NCI-H2196 (cell line): ENCODE data around the gene OCSTAMP.

Experiments
- DNase-seq: peaks from one replicate; lab custom pipeline; 2025; ENCODE audit not compliant: unreplicated experiment; lab: John Stamatoyannopoulos, UW

OCSTAMP gene

GRCh38 chr20:46554828-46555227, 4.4 kb upstream of the OCSTAMP start:
- no peak for DNase-seq

- no peak for DNase-seq
These were observed 3.5 kb upstream of the OCSTAMP start for GRCh38 chr20:46553926-46554325.

- DNase-seq, result no peak
These were observed 2.3 kb upstream of the OCSTAMP start for GRCh38 chr20:46552460-46553420.

GRCh38 chr20:46551522-46552381, 1.3 kb upstream of the OCSTAMP start:
- no peak for DNase-seq

GRCh38 chr20:46549188-46549972, 1.1 kb downstream of the OCSTAMP start:
- no peak for DNase-seq

GRCh38 chr20:46548688-46549087, 1.8 kb downstream of the OCSTAMP start:
- DNase-seq, result no peak

- no peak for DNase-seq
These were observed 2.5 kb downstream of the OCSTAMP start for GRCh38 chr20:46547995-46548394.

GRCh38 chr20:46546936-46547335, 3.5 kb downstream of the OCSTAMP start:
- no peak for DNase-seq

- DNase-seq, result no peak
These were observed 4.2 kb downstream of the OCSTAMP start for GRCh38 chr20:46546298-46546697.

GRCh38 chr20:46545827-46546138, 4.7 kb downstream of the OCSTAMP start:
- DNase-seq, result no peak

- DNase-seq, result no peak
These were observed 5.2 kb downstream of the OCSTAMP start for GRCh38 chr20:46545077-46545826.

- no peak for DNase-seq
These were observed 5.9 kb downstream of the OCSTAMP start for GRCh38 chr20:46544576-46544975.

- no peak for DNase-seq
These were observed 6.5 kb downstream of the OCSTAMP start for GRCh38 chr20:46543959-46544358.

- DNase-seq, result no peak
These were observed 7.4 kb downstream of the OCSTAMP start for GRCh38 chr20:46543033-46543432.

- DNase-seq, result no peak
These were observed 9.1 kb downstream of the OCSTAMP start for GRCh38 chr20:46541229-46541935.

- DNase-seq, result no peak
These were observed 11.3 kb downstream of the OCSTAMP start for GRCh38 chr20:46539113-46539512.

GRCh38 chr20:46530640-46531039, 19.8 kb downstream of the OCSTAMP start:
- DNase-seq, result no peak

- DNase-seq, result no peak
These were observed 26.6 kb downstream of the OCSTAMP start for GRCh38 chr20:46523696-46524328.

GRCh38 chr20:46523108-46523507, 27.3 kb downstream of the OCSTAMP start:
- DNase-seq, result no peak
